AG09309 (cell line): Measurements from ENCODE around the gene CMSS1.

Experiments
- DNase-seq: peaks from one replicate; pipeline ENCODE4 v3.0.0-alpha.2; 2010; ENCODE audit warnings: low read depth
- H3K4me3 ChIP-seq: 2 replicates; pipeline ENCODE4 v1.5.1; 2011; ENCODE audit warnings: mild to moderate bottlenecking, low read depth, low read length, moderate library complexity; ENCODE audit not compliant: control insufficient read depth
- TF ChIP-seq, protein P1 (sequence below): IDR thresholded peaks from 2 replicates; pipeline ENCODE4 v1.5.1; 2011; ENCODE audit warnings: mild to moderate bottlenecking, low read depth, low read length, inconsistent platforms; ENCODE audit not compliant: insufficient read depth, control insufficient read depth; ENCODE audit errors: missing control alignments

Gene CMSS1

DNA sequence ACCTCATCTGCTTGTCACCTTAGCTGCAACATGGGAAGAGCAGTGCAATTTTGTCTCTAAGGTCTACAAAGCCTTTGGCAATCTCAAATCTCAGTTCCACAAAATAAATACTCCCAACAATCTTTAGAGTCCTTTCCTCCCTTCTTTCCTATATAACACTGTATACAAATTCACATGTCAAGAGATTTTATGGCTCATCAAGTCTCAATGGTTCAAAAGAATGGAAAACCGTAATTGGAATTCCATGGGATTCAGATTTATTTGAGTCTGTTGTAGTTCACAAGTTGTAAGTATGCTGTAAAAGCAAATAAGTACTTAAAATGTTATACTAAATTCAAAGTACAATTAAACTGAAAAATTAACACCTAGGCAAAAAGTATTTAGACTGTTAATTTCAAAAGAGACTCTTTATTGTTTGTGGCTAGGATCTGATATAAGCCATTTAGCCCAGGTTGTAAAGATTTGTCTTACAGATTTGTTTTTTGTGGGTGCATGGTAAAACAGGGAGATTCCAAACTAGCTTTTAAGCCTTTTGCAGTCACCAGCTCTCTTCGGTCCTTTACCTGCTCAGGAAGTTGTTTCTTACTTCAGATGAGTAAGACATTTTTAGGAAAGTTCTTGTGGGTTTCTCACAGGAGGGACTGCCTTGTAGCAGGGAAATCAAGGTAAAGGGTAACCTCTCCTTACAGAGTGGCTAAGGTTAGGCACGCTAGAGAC lies 50.1 kb downstream of the CMSS1 start:
- DNase-seq, result no peak
- H3K4me3 ChIP-seq, result no peak overlapping the region
- TF ChIP-seq, protein P1, sequence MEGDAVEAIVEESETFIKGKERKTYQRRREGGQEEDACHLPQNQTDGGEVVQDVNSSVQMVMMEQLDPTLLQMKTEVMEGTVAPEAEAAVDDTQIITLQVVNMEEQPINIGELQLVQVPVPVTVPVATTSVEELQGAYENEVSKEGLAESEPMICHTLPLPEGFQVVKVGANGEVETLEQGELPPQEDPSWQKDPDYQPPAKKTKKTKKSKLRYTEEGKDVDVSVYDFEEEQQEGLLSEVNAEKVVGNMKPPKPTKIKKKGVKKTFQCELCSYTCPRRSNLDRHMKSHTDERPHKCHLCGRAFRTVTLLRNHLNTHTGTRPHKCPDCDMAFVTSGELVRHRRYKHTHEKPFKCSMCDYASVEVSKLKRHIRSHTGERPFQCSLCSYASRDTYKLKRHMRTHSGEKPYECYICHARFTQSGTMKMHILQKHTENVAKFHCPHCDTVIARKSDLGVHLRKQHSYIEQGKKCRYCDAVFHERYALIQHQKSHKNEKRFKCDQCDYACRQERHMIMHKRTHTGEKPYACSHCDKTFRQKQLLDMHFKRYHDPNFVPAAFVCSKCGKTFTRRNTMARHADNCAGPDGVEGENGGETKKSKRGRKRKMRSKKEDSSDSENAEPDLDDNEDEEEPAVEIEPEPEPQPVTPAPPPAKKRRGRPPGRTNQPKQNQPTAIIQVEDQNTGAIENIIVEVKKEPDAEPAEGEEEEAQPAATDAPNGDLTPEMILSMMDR, result no peak

DNA sequence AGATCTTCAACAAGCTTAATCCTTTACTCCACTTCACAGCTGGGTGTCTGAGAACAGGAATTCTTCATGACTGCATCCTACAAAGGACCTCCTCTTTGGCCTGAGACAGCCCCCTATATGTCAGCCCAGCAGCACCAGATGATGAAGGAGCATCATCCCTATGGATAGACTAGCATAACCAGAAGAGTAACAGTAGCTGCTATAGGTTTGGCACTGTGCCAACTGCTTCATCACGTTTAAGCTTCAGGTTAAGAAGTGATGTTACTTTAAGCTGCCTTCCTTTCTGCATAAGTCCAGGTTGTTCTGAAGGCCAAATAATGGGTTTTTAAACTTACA lies 50.6 kb downstream of the CMSS1 start:
- H3K4me3 ChIP-seq, result no peak overlapping the region
- no peak for DNase-seq
- TF ChIP-seq, protein P1, result no peak

DNA sequence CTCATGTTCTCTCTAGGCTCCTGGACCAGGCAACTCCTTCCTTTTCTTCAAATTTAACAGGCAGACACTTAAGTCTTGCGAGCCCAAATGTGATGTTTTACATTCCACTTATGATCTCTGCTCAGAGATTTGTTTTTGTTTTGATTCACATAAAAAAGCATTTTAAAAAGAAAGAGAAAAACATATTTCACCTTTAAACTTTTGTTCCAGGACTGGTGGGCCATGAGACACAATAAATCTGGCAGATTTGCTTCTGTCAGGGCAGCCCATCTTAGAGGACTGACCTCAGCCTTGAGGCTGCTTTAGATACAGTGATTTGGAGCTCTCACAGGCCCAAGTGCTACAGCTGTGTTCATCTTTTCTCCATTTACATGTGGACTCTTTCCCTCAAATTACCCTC lies 52.0 kb downstream of the CMSS1 start:
- H3K4me3 ChIP-seq, result no peak overlapping the region
- TF ChIP-seq, protein P1, result no peak

DNA sequence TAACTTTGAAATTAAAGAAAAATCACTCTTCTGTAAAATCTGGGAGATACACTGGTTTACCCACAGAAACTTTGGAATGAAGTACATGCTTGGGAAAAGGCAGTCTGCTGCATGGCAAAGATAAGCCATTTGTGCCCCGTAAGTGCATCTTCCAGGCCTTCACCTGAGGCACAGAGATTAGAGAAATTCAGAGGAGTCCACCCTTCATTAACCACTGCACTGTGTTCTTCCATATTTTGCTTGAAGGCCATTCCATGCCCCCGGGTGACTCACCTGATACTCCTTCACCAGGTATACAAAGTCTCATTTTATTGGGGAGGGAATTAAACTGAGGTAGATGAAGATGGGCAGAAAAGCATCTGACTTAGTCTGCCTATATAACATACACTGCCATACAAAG lies 53.0 kb downstream of the CMSS1 start:
- TF ChIP-seq, protein P1, result no peak
- DNase-seq, result no peak

More for the DNA sequence above, 52.0 kb downstream of the CMSS1 start:
- no peak for DNase-seq

DNA sequence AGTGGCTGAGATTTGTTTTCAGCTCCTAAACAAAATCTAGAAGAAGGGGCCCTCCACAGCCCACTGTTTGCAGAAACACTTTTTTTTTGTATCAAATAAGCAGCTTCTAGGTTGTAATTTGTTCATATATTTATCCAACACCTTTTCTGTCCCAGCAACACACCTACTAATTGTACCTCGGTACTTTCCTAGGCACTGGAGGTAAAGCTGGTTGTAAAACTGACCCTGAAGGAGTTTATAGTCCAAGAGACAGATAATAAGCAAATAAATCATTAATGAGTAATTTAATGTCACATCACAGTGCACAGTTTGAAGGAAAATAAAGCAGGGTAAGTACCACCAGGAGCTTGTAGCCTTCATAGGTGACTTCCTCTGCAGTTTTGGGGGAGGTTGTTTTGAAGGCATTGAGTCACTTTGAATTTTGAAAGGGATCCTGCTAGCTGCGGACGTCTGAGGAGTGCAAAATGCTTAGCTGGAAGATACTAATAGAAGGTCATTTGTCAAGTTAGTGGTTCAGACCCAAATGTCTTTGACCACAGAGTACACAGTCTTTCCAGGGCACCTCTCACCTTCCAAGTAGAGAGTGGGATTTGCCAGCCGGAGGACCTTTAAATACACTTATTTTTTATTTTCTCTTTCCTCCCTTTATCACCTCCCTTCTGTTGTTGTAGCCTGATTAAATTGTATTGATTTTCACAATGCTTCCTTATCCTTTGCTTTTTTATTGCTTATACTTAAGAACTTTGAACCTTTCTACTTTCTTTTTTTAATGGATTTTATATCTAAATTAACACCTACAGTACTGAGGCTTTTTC lies 53.8 kb downstream of the CMSS1 start:
- H3K4me3 ChIP-seq, result no peak overlapping the region

More for the DNA sequence above, 53.0 kb downstream of the CMSS1 start:
- H3K4me3 ChIP-seq, result no peak overlapping the region

DNA sequence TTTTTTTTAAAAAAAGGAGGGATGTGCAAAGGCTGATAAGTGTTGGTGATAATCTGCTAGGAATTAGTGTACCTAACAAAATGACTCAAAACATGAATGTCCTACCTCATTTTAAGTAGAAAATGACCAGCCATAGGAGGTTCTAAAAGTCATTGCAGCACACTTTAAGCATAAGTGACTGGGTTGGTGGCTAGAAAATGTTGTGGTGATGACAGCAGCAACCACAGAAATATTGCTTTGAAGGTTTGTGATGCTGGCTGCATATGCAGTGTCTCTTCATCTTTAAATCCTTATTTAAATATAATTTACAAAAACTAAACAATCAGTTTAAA lies 55.2 kb downstream of the CMSS1 start:
- no peak overlapping the region for H3K4me3 ChIP-seq
- TF ChIP-seq, protein P1, result no peak
- no peak for DNase-seq

More for the DNA sequence above, 53.8 kb downstream of the CMSS1 start:
- TF ChIP-seq, protein P1, result no peak
- DNase-seq, result no peak
